SK-N-SH treated with all-trans-retinoic acid at 6 μM for 48 hours (cell line): ENCODE results near the gene SORL1.

Experiments
- ATAC-seq: fragments of 200-7000 bp; cut with Tn5 transposase; 3 replicates; pipeline ENCODE4 v1.9.1; 2020; ENCODE audit warnings: mild to moderate bottlenecking, moderate library complexity
- ARNTL ChIP-seq: fragments of 450-650 bp; formaldehyde crosslinking; IDR thresholded peaks from 2 replicates; pipeline ENCODE4 v1.5.0; 2020; ENCODE audit warnings: low read depth, mild to moderate bottlenecking, moderate library complexity, borderline replicate concordance
- CSDC2 ChIP-seq: fragments of 250-450 bp; sonication (Bioruptor Pico); IDR thresholded peaks from 2 replicates; pipeline ENCODE4 v1.5.0; 2020; ENCODE audit warnings: mild to moderate bottlenecking, moderate library complexity
- ESRRG ChIP-seq: fragments of 250-450 bp; sonication (Bioruptor Pico); IDR thresholded peaks from 2 replicates; pipeline ENCODE4 v1.6.1; 2021; ENCODE audit warnings: mild to moderate bottlenecking
- GLIS3 ChIP-seq: fragments of 250-450 bp; sonication (Bioruptor Pico); IDR thresholded peaks from 2 replicates; pipeline ENCODE4 v1.5.0; 2020; ENCODE audit warnings: mild to moderate bottlenecking, moderate library complexity
- OSR1 ChIP-seq: fragments of 250-450 bp; sonication (Bioruptor Pico); IDR thresholded peaks from 2 replicates; pipeline ENCODE4 v1.8.0; 2022; ENCODE audit warnings: moderate library complexity, mild to moderate bottlenecking, inconsistent platforms
- SNAI2 ChIP-seq: fragments of 250-450 bp; sonication (Bioruptor Pico); IDR thresholded peaks from 2 replicates; pipeline ENCODE4 v1.5.0; 2020; ENCODE audit warnings: mild to moderate bottlenecking, moderate library complexity
- TCF4 ChIP-seq: fragments of 250-450 bp; sonication (Bioruptor Pico); IDR thresholded peaks from 2 replicates; pipeline ENCODE4 v1.8.0; 2021; ENCODE audit warnings: mild to moderate bottlenecking, moderate library complexity, borderline replicate concordance
- ZC3H10 ChIP-seq: fragments of 250-450 bp; sonication (Bioruptor Pico); IDR thresholded peaks from 2 replicates; pipeline ENCODE4 v1.5.1; 2021; ENCODE audit warnings: mild to moderate bottlenecking, moderate library complexity
- ZFP3 ChIP-seq: fragments of 250-450 bp; sonication (Bioruptor Pico); IDR thresholded peaks from 2 replicates; pipeline ENCODE4 v1.5.0; 2020; ENCODE audit warnings: mild to moderate bottlenecking, moderate library complexity
- ZNF565 ChIP-seq: fragments of 450-650 bp; formaldehyde crosslinking; conservative IDR thresholded peaks from 2 replicates; pipeline ENCODE4 v1.5.0; 2020; ENCODE audit warnings: low read depth, mild to moderate bottlenecking, moderate library complexity
- ZNF8 ChIP-seq: fragments of 450-650 bp; formaldehyde crosslinking; IDR thresholded peaks from 2 replicates; pipeline ENCODE4 v1.5.0; 2020; ENCODE audit warnings: mild to moderate bottlenecking, moderate library complexity
- TF ChIP-seq, protein P1 (sequence below): fragments of 250-450 bp; sonication (Bioruptor Pico); IDR thresholded peaks from 2 replicates; pipeline ENCODE4 v1.8.0; 2020; ENCODE audit warnings: mild to moderate bottlenecking, moderate library complexity, borderline replicate concordance
- TF ChIP-seq, protein P2 (sequence below): fragments of 250-450 bp; sonication (Bioruptor Pico); IDR thresholded peaks from 2 replicates; pipeline ENCODE4 v1.5.1; 2021; ENCODE audit warnings: mild to moderate bottlenecking, moderate library complexity
- TF ChIP-seq, protein P3 (sequence below): fragments of 250-450 bp; sonication (Bioruptor Pico); IDR thresholded peaks from 2 replicates; pipeline ENCODE4 v1.5.1; 2020; ENCODE audit warnings: low read depth, mild to moderate bottlenecking, moderate library complexity
- TF ChIP-seq, protein P4 (sequence below): fragments of 250-450 bp; sonication (Bioruptor Pico); IDR thresholded peaks from 2 replicates; pipeline ENCODE4 v1.8.0; 2021; ENCODE audit warnings: low read depth, mild to moderate bottlenecking, moderate library complexity, borderline replicate concordance
- TF ChIP-seq, protein P5 (sequence below): fragments of 250-450 bp; sonication (Bioruptor Pico); IDR thresholded peaks from 2 replicates; pipeline ENCODE4 v1.5.0; 2020; ENCODE audit warnings: mild to moderate bottlenecking, moderate library complexity

SORL1 gene

DNA sequence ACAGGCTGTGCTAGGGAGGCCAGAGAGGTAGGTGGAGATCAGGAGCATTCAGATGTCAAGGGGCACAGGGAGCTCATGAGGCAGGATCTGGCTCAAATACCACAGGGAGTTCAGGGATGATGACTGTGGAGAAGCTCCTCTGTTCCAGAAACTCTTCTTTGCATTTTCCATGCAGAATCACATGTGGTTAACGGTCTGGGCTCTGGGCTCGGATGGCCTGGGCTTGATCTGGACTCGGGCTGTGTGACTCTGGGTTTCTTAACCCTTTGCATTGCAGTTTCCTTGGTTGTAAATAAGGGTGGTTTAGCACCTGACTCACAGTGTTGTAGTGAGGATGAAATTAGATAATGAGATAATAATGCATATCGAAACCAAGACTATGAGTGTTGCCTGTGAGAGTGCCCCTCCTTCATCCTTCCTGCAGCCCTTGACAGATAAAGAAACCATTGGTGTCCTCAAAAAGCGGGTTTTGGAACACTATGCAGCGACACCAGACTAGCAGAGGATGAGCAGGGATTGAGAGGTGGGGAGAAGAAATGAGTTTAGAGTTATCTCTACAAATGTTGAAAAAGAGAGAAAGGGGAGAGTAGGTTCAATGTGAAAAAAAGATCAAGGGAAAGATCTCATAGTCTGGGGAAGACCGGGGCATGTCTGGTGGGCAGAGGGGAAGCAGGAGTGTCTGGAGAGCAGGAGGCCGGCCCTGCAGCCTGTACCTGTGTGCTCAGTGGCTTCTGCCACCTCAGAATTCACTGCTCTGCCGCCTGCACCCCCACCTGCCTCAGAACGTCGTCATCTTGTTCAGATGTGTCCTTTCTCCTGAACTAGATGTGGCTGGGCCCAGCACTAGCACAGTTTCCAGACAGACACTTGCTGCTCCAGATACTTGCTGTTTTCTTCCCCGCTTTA is 198.5 kb downstream of the SORL1 start:
- ATAC-seq, result no peak
- TF ChIP-seq, protein P1, sequence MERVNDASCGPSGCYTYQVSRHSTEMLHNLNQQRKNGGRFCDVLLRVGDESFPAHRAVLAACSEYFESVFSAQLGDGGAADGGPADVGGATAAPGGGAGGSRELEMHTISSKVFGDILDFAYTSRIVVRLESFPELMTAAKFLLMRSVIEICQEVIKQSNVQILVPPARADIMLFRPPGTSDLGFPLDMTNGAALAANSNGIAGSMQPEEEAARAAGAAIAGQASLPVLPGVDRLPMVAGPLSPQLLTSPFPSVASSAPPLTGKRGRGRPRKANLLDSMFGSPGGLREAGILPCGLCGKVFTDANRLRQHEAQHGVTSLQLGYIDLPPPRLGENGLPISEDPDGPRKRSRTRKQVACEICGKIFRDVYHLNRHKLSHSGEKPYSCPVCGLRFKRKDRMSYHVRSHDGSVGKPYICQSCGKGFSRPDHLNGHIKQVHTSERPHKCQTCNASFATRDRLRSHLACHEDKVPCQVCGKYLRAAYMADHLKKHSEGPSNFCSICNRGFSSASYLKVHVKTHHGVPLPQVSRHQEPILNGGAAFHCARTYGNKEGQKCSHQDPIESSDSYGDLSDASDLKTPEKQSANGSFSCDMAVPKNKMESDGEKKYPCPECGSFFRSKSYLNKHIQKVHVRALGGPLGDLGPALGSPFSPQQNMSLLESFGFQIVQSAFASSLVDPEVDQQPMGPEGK (CRISPR knock-in tag), result no peak
- TF ChIP-seq, protein P2, sequence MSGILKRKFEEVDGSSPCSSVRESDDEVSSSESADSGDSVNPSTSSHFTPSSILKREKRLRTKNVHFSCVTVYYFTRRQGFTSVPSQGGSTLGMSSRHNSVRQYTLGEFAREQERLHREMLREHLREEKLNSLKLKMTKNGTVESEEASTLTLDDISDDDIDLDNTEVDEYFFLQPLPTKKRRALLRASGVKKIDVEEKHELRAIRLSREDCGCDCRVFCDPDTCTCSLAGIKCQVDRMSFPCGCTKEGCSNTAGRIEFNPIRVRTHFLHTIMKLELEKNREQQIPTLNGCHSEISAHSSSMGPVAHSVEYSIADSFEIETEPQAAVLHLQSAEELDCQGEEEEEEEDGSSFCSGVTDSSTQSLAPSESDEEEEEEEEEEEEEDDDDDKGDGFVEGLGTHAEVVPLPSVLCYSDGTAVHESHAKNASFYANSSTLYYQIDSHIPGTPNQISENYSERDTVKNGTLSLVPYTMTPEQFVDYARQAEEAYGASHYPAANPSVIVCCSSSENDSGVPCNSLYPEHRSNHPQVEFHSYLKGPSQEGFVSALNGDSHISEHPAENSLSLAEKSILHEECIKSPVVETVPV (CRISPR knock-in tag), result no peak
- TF ChIP-seq ESRRG (CRISPR knock-in tag), result no peak

DNA sequence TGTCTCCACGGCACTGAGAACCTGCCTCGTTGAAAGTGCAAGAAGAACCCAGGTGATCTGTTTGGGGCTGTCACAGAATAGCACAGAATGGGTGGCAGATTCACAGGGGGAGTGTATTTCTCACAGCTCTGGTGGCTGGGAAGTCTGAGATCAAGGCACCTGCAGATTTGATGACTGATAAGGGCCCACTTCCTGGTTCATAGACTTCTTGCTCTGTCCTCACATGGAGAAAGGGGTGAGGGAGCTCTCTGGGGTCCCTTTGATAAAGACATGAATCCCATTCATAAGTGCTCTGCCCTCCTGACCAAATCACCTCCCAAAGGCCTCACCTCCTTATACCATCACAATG is 199.1 kb downstream of the SORL1 start:
- TF ChIP-seq ZNF8 (CRISPR knock-in tag), result no peak
- TF ChIP-seq, protein P3, sequence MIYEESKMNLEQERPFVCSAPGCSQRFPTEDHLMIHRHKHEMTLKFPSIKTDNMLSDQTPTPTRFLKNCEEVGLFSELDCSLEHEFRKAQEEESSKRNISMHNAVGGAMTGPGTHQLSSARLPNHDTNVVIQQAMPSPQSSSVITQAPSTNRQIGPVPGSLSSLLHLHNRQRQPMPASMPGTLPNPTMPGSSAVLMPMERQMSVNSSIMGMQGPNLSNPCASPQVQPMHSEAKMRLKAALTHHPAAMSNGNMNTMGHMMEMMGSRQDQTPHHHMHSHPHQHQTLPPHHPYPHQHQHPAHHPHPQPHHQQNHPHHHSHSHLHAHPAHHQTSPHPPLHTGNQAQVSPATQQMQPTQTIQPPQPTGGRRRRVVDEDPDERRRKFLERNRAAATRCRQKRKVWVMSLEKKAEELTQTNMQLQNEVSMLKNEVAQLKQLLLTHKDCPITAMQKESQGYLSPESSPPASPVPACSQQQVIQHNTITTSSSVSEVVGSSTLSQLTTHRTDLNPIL (CRISPR knock-in tag), result no peak
- TF ChIP-seq, protein P4, sequence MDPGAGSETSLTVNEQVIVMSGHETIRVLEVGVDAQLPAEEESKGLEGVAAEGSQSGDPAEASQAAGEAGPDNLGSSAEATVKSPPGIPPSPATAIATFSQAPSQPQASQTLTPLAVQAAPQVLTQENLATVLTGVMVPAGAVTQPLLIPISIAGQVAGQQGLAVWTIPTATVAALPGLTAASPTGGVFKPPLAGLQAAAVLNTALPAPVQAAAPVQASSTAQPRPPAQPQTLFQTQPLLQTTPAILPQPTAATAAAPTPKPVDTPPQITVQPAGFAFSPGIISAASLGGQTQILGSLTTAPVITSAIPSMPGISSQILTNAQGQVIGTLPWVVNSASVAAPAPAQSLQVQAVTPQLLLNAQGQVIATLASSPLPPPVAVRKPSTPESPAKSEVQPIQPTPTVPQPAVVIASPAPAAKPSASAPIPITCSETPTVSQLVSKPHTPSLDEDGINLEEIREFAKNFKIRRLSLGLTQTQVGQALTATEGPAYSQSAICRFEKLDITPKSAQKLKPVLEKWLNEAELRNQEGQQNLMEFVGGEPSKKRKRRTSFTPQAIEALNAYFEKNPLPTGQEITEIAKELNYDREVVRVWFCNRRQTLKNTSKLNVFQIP (CRISPR knock-in tag), result no peak
- no peak for TF ChIP-seq CSDC2
- TF ChIP-seq, protein P1 (CRISPR knock-in tag), result no peak
- TF ChIP-seq ZNF565, result no peak
- TF ChIP-seq SNAI2 (CRISPR knock-in tag), result no peak
- TF ChIP-seq ARNTL (CRISPR knock-in tag), result no peak
- TF ChIP-seq GLIS3 (CRISPR knock-in tag), result no peak
- TF ChIP-seq, protein P2 (CRISPR knock-in tag), result no peak
- ATAC-seq, result no peak

DNA sequence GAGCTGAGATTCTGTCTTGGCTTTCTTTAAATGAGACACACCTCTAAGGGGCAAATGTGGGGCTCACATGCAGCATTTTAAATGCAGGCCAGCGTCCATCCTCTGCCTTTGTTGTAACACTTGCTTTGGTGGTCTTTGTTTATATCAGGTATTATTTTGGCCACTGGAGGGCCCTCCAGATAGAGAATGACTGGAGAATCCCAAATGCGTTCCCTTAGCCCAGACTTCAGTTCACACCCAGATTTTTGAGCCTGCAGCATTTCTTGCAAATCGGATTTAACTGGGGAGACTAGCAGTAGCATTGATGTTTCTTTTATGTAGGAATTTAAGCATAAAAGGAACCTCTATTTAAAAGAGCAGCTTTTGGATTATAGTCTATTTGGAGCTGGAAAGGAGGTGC is 200.9 kb downstream of the SORL1 start:
- ATAC-seq, result no peak
- no peak for TF ChIP-seq CSDC2
- TF ChIP-seq, protein P3 (CRISPR knock-in tag), result no peak
- no peak for TF ChIP-seq ZNF8 (CRISPR knock-in tag)
- TF ChIP-seq ZC3H10 (CRISPR knock-in tag), result no peak
- TF ChIP-seq ZNF565, result no peak
- no peak for TF ChIP-seq TCF4 (CRISPR knock-in tag)
- TF ChIP-seq OSR1 (CRISPR knock-in tag), result no peak
- TF ChIP-seq, protein P4 (CRISPR knock-in tag), result no peak
- TF ChIP-seq, protein P5, sequence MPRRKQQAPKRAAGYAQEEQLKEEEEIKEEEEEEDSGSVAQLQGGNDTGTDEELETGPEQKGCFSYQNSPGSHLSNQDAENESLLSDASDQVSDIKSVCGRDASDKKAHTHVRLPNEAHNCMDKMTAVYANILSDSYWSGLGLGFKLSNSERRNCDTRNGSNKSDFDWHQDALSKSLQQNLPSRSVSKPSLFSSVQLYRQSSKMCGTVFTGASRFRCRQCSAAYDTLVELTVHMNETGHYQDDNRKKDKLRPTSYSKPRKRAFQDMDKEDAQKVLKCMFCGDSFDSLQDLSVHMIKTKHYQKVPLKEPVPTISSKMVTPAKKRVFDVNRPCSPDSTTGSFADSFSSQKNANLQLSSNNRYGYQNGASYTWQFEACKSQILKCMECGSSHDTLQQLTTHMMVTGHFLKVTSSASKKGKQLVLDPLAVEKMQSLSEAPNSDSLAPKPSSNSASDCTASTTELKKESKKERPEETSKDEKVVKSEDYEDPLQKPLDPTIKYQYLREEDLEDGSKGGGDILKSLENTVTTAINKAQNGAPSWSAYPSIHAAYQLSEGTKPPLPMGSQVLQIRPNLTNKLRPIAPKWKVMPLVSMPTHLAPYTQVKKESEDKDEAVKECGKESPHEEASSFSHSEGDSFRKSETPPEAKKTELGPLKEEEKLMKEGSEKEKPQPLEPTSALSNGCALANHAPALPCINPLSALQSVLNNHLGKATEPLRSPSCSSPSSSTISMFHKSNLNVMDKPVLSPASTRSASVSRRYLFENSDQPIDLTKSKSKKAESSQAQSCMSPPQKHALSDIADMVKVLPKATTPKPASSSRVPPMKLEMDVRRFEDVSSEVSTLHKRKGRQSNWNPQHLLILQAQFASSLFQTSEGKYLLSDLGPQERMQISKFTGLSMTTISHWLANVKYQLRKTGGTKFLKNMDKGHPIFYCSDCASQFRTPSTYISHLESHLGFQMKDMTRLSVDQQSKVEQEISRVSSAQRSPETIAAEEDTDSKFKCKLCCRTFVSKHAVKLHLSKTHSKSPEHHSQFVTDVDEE (CRISPR knock-in tag), result no peak
- no peak for TF ChIP-seq ZFP3 (CRISPR knock-in tag)
- no peak for TF ChIP-seq SNAI2 (CRISPR knock-in tag)
